ENCODE measurements around the gene SHROOM1.

The SHROOM1 gene

GRCh38 chr5:132773601-132774355 is 56.7 kb downstream of the SHROOM1 start:
- Histone ChIP-seq H3K4me1 (ENCODE audit: insufficient read depth, low read length, poor library complexity, severe bottlenecking) (no peaks in the 10 kb centered on the region), H4K20me1 (ENCODE audit: insufficient read depth, low read length, poor library complexity, severe bottlenecking) (no peaks in the 10 kb centered on the region), H3K36me3 (ENCODE audit: insufficient read depth, low read length) (no peaks in the 10 kb centered on the region), H3K27me3 (ENCODE audit: insufficient read depth, low read length, poor library complexity, severe bottlenecking) (no peaks in the 10 kb centered on the region), H3K4me3 (ENCODE audit: low read length, poor library complexity, severe bottlenecking) (no peak overlapping the region), H3K9me2 (replicated peaks; ENCODE audit: low read depth, low read length) (no peaks in the 10 kb centered on the region), H2AFZ (ENCODE audit: low read length) (no peak overlapping the region), H3F3A (ENCODE audit: low read depth) (no peaks in the 10 kb centered on the region), H3K4me2 (ENCODE audit: low read depth, low read length, poor library complexity, severe bottlenecking) (no peak overlapping the region), H3K9me3 (ENCODE audit: insufficient read depth, low read depth, low read length) (no peaks in the 10 kb centered on the region), H3K79me2 (ENCODE audit: insufficient read depth, low read length) (no peaks in the 10 kb centered on the region), H3K9ac (ENCODE audit: low read depth, low read length, poor library complexity, severe bottlenecking) (no peak overlapping the region)
- no peak for TF ChIP-seq EZH2phosphoT487 (IDR thresholded peaks at IDR 0.05; ENCODE audit: borderline replicate concordance)
- TF ChIP-seq CTCF (conservative IDR thresholded peaks at IDR 0.05; ENCODE audit: low read length) = no peak

GRCh38 chr5:132773114-132773513 is 57.3 kb downstream of the SHROOM1 start:
- Histone ChIP-seq H3K79me2 (ENCODE audit: insufficient read depth, low read length) (no peaks in the 10 kb centered on the region), H4K20me1 (ENCODE audit: insufficient read depth, low read length, poor library complexity, severe bottlenecking) (no peaks in the 10 kb centered on the region), H3K9me3 (ENCODE audit: insufficient read depth, low read depth, low read length) (no peaks in the 10 kb centered on the region), H3K36me3 (ENCODE audit: insufficient read depth, low read length) (no peaks in the 10 kb centered on the region), H3K27me3 (ENCODE audit: insufficient read depth, low read length, poor library complexity, severe bottlenecking) (no peaks in the 10 kb centered on the region), H3K4me2 (ENCODE audit: low read depth, low read length, poor library complexity, severe bottlenecking) (no peak overlapping the region), H3K9ac (ENCODE audit: low read depth, low read length, poor library complexity, severe bottlenecking) (no peak overlapping the region), H2AFZ (ENCODE audit: low read length) (no peak overlapping the region), H3K9me2 (replicated peaks; ENCODE audit: low read depth, low read length) (no peaks in the 10 kb centered on the region), H3K4me3 (ENCODE audit: low read length, poor library complexity, severe bottlenecking) (no peak overlapping the region), H3F3A (ENCODE audit: low read depth) (no peaks in the 10 kb centered on the region), H3K4me1 (ENCODE audit: insufficient read depth, low read length, poor library complexity, severe bottlenecking) (no peaks in the 10 kb centered on the region)
- TF ChIP-seq CTCF (conservative IDR thresholded peaks at IDR 0.05; ENCODE audit: low read length) = no peak
- TF ChIP-seq EZH2phosphoT487 (IDR thresholded peaks at IDR 0.05; ENCODE audit: borderline replicate concordance) = no peak

DNA sequence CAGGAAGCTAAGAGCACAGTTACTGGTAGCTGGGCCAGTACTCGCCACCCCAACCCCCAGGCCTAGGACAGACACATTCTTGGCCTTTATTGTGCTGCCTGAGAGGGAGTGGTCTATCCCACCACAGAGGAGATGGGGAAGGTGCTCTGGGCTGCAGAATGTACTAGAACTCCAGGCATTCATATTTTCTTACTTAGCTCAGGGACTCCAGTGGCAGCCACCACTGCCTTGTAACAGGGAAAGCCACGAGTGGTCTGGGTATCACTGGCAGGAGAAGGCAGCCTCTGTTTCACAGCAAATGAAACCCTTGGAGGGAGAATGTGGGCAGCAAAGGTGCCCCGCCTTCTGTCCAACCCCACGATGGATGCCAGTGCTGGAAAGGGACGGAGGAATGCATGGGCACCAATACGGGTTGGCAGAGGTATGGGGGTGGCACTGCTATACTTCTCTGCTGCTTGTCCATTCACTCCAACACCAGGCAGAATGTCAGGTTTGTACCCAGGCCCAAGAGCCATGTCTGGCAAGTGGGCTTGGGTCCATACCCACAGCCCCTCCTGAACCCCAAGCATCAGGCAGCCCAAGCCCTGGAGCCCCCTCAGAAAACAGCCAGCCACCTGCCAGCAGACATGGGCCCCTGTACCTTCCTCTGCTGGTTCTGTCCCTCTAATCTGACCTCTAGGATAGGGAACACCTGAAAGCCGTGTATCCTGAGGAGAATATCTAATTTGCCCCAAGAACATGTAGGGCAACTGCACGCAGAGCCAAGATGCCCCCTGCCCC is 58.0 kb downstream of the SHROOM1 start:
- Histone ChIP-seq H3K4me1 (ENCODE audit: insufficient read depth, low read length, poor library complexity, severe bottlenecking) (no peaks in the 10 kb centered on the region), H3F3A (ENCODE audit: low read depth) (no peaks in the 10 kb centered on the region), H3K9me2 (replicated peaks; ENCODE audit: low read depth, low read length) (no peaks in the 10 kb centered on the region), H3K9me3 (ENCODE audit: insufficient read depth, low read depth, low read length) (no peaks in the 10 kb centered on the region), H3K36me3 (ENCODE audit: insufficient read depth, low read length) (no peaks in the 10 kb centered on the region), H3K27me3 (ENCODE audit: insufficient read depth, low read length, poor library complexity, severe bottlenecking) (no peaks in the 10 kb centered on the region), H3K4me2 (ENCODE audit: low read depth, low read length, poor library complexity, severe bottlenecking) (no peak overlapping the region), H3K9ac (ENCODE audit: low read depth, low read length, poor library complexity, severe bottlenecking) (no peak overlapping the region), H2AFZ (ENCODE audit: low read length) (no peak overlapping the region), H3K79me2 (ENCODE audit: insufficient read depth, low read length) (no peaks in the 10 kb centered on the region), H4K20me1 (ENCODE audit: insufficient read depth, low read length, poor library complexity, severe bottlenecking) (no peaks in the 10 kb centered on the region), H3K4me3 (ENCODE audit: low read length, poor library complexity, severe bottlenecking) (no peak overlapping the region)
- TF ChIP-seq CTCF (conservative IDR thresholded peaks at IDR 0.05; ENCODE audit: low read length) = no peak
- TF ChIP-seq EZH2phosphoT487 (IDR thresholded peaks at IDR 0.05; ENCODE audit: borderline replicate concordance) = no peak

All from Loucy (cell line).